Measurements from ENCODE around the gene ZNF865. TPM values are rescaled to one million over a fixed set of nuclear protein-coding genes. Genes with fewer than 3 reads are reported as not detected.

ZNF865 gene
- total RNA-seq, 1 donor from 2014 or later: 18.4 TPM

DNA sequence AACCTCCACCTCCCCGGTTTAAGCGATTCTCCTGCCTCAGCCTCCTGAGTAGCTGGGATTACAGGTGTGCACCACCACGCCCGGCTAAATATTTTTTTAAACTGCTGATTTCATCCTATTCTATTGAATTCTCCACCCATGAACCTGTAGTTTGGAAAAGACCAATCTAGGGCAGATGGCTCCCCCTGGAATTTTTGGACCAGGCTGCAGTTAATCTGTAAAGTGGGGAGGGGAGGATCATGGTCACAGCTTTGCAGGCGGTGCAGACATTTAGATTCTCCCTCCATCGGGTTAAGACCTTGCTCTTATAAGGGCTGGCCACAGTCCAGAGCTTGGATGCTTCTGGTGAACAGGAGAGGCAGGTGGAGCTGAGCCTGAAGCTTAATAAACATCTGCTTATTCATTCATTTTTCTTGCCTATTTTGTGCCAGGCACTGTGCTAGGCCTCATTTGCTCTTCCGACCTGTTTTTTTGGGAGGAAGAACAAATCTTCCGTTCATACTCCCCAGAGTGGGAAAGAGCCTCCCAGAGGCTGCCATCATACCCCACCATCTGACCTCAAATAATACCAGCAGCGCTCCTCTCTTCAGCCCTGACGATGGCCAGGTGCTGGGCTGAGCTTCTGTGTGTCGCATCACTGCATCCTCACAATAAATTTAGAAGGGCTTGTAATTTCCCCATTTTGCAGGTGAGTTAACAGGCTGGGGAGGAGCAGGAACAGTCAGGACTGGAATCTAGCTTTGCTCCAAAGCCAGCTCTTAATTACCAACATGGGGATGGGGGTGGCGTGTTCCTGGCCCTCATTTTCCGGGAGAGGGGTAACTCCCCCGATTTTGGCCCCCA, 41.7 kb downstream of the ZNF865 start:
- H3K36me3 ChIP-seq: peaks cover 13% of the 10 kb centered on the region
- no peaks in the 10 kb centered on the region for H3K9me3 ChIP-seq
- TF ChIP-seq, protein P1, sequence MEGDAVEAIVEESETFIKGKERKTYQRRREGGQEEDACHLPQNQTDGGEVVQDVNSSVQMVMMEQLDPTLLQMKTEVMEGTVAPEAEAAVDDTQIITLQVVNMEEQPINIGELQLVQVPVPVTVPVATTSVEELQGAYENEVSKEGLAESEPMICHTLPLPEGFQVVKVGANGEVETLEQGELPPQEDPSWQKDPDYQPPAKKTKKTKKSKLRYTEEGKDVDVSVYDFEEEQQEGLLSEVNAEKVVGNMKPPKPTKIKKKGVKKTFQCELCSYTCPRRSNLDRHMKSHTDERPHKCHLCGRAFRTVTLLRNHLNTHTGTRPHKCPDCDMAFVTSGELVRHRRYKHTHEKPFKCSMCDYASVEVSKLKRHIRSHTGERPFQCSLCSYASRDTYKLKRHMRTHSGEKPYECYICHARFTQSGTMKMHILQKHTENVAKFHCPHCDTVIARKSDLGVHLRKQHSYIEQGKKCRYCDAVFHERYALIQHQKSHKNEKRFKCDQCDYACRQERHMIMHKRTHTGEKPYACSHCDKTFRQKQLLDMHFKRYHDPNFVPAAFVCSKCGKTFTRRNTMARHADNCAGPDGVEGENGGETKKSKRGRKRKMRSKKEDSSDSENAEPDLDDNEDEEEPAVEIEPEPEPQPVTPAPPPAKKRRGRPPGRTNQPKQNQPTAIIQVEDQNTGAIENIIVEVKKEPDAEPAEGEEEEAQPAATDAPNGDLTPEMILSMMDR (IDR thresholded peaks at IDR 0.05): no peak
- DNase-seq (no peak), ATAC-seq (no peak)
- intact Hi-C loops (cut with DNase I): no loop called here
- peaks cover 40% of the 10 kb centered on the region for H3K4me1 ChIP-seq
- no peaks in the 10 kb centered on the region for H3K27me3 ChIP-seq
- H3K4me3 ChIP-seq: peak overlapping the region; percentile 75
- H3K27ac ChIP-seq: peak overlapping the region; percentile 64

- intact Hi-C loops (cut with DNase I): no loop called here
- DNase-seq: peak; percentile 86
- peak within 1 kb of the TSS; percentile 64 for H3K27ac ChIP-seq
Measured at GRCh38 chr19:55647732-55648584, 42.5 kb downstream of the ZNF865 start, which contains the start of gene CCDC106. Gene CCDC106, plus strand, starts transcription at chr19:55648212. Its CDS starts 835 bp downstream, at chr19:55649047.

DNA sequence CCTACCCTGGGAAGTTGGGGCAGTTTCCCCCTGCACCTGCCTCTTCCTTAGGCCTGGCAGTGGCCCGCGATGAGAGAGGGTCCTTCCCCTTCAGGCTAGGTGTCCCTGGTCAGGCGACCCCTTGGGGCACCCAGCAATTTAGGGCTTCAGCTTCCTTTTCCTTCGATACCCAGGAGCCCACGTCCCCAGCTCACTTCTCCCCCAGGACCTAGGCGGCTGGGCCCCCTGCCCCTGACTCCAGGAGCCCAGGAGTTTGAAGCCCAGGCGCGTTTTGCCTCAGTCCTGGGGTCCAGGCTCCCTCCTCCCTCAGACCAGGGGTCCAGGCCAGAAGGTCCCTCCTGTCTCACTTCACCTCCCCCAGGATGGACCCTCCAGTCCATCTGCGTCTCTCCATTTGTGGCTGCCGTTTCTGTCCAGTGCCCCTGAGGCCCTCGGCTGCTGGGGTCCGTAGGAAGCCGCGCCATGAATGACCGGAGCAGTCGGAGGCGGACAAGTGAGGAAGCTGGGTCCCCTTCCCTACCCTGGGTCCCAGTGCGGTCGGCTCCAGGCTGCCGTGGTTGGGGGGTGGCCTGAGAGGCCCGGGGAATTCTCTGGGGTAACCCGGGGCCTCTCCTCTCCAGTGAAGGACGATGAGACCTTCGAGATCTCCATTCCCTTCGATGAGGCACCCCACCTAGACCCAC, 43.3 kb downstream of the ZNF865 start:
- ATAC-seq: no peak
- Histone ChIP-seq H3K36me3 (peaks cover 13% of the 10 kb centered on the region), H3K9me3 (no peaks in the 10 kb centered on the region), H3K27me3 (no peaks in the 10 kb centered on the region), H3K4me1 (peaks cover 29% of the 10 kb centered on the region), H3K4me3 (peak overlapping the region; percentile 75), H3K27ac (peak overlapping the region; percentile 64)
- intact Hi-C loops (cut with DNase I): no loop called here
- TF ChIP-seq, protein P1 (IDR thresholded peaks at IDR 0.05): no peak
- DNase-seq: no peak

More at GRCh38 chr19:55647732-55648584, 42.5 kb downstream of the ZNF865 start, which contains the start of gene CCDC106:
- TF ChIP-seq, protein P1 (IDR thresholded peaks at IDR 0.05): no peak
- ATAC-seq: peak; percentile 66
- peak within 1 kb of the TSS; percentile 75 for H3K4me3 ChIP-seq
- no peaks in the 10 kb centered on the region for H3K9me3 ChIP-seq
- peaks cover 32% of the 10 kb centered on the region for H3K4me1 ChIP-seq
- H3K27me3 ChIP-seq: no peaks in the 10 kb centered on the region
- peaks cover 13% of the 10 kb centered on the region for H3K36me3 ChIP-seq

- Histone ChIP-seq H3K4me1 (peaks cover 25% of the 10 kb centered on the region), H3K36me3 (peaks cover 13% of the 10 kb centered on the region), H3K9me3 (no peaks in the 10 kb centered on the region), H3K27ac (peak overlapping the region; percentile 64), H3K27me3 (no peaks in the 10 kb centered on the region), H3K4me3 (peak overlapping the region; percentile 75)
- TF ChIP-seq, protein P1 (IDR thresholded peaks at IDR 0.05): no peak
- intact Hi-C loops (cut with DNase I): no loop called here
- DNase-seq (no peak), ATAC-seq (no peak)
Measured at GRCh38 chr19:55649268-55650125, 44.0 kb downstream of the ZNF865 start.

Measured in upper lobe of right lung (tissue), 1 donor.